HUES48 (cell line): ENCODE results near the gene TNK1.
"Not testable (repeated sequence)": the region's sequence is repeated elsewhere in the genome, so short reads cannot be mapped to it uniquely, and the experiment has no call there.

ENCODE experiments used
- H3K27ac ChIP-seq: one replicate; pipeline ENCODE4 v1.7.0; 2013; ENCODE audit warnings: low read depth, low read length, inconsistent platforms
- H3K27me3 ChIP-seq: 2 replicates; pipeline ENCODE4 v1.6.1; 2013; ENCODE audit warnings: mild to moderate bottlenecking, low read length; ENCODE audit not compliant: control insufficient read depth, insufficient read depth
- H3K36me3 ChIP-seq: 2 replicates; pipeline ENCODE4 v1.6.1; 2013; ENCODE audit warnings: low read length; ENCODE audit not compliant: control insufficient read depth, insufficient read depth
- H3K4me1 ChIP-seq: 2 replicates; pipeline ENCODE4 v1.6.1; 2013; ENCODE audit warnings: mild to moderate bottlenecking, low read length; ENCODE audit not compliant: control insufficient read depth, insufficient read depth
- H3K4me3 ChIP-seq: 2 replicates; pipeline ENCODE4 v1.5.1; 2013; ENCODE audit warnings: mild to moderate bottlenecking, low read depth, low read length
- H3K9ac ChIP-seq: 2 replicates; pipeline ENCODE4 v1.6.1; 2013; ENCODE audit warnings: mild to moderate bottlenecking, low read depth, low read length, moderate library complexity
- H3K9me3 ChIP-seq: 2 replicates; pipeline ENCODE4 v1.6.1; 2013; ENCODE audit warnings: low read length; ENCODE audit not compliant: control insufficient read depth, insufficient read depth

Gene TNK1

GRCh38 chr17:7356072-7356549 is 24.8 kb upstream of the TNK1 start:
- Histone ChIP-seq H3K27me3 (no peaks in the 10 kb centered on the region; the same call in 1 of the 2 replicates), H3K4me1 (peaks cover 5% of the 10 kb centered on the region; the same call in 1 of the 2 replicates), H3K27ac (no peak overlapping the region), H3K4me3 (peak overlapping the region; percentile 49), H3K36me3 (no peaks in the 10 kb centered on the region), H3K9me3 (no peaks in the 10 kb centered on the region), H3K9ac (no peak overlapping the region)

GRCh38 chr17:7356756-7357155 is 24.1 kb upstream of the TNK1 start:
- Histone ChIP-seq H3K9me3 (no peaks in the 10 kb centered on the region), H3K4me3 (0 out of 2 replicates have a peak overlapping the region, but pooled peaks have one; percentile 49), H3K27ac (no peak overlapping the region), H3K27me3 (no peaks in the 10 kb centered on the region), H3K9ac (no peak overlapping the region), H3K4me1 (peaks cover 5% of the 10 kb centered on the region; the same call in 1 of the 2 replicates), H3K36me3 (no peaks in the 10 kb centered on the region)

GRCh38 chr17:7357381-7357780 is 23.5 kb upstream of the TNK1 start:
- peaks cover 5% of the 10 kb centered on the region; the same call in 1 of the 2 replicates for H3K4me1 ChIP-seq
- no peak overlapping the region for H3K4me3 ChIP-seq
- no peaks in the 10 kb centered on the region for H3K9me3 ChIP-seq
- H3K27ac ChIP-seq: no peak overlapping the region
- no peaks in the 10 kb centered on the region for H3K36me3 ChIP-seq
- H3K9ac ChIP-seq: no peak overlapping the region
- H3K27me3 ChIP-seq: no peaks in the 10 kb centered on the region

GRCh38 chr17:7361906-7362305 is 19.0 kb upstream of the TNK1 start:
- no peaks in the 10 kb centered on the region for H3K9me3 ChIP-seq
- no peak overlapping the region for H3K27ac ChIP-seq
- H3K27me3 ChIP-seq: no peaks in the 10 kb centered on the region
- H3K36me3 ChIP-seq: no peaks in the 10 kb centered on the region
- H3K9ac ChIP-seq: no peak overlapping the region
- no peaks in the 10 kb centered on the region for H3K4me1 ChIP-seq
- H3K4me3 ChIP-seq: no peak overlapping the region

GRCh38 chr17:7363311-7363710 is 17.6 kb upstream of the TNK1 start:
- Histone ChIP-seq H3K9ac (no peak overlapping the region), H3K9me3 (no peaks in the 10 kb centered on the region), H3K4me1 (peaks cover 2% of the 10 kb centered on the region), H3K4me3 (no peak overlapping the region), H3K36me3 (no peaks in the 10 kb centered on the region), H3K27me3 (no peaks in the 10 kb centered on the region), H3K27ac (no peak overlapping the region)

GRCh38 chr17:7365963-7366362 is 14.9 kb upstream of the TNK1 start:
- H3K4me3 ChIP-seq, H3K27ac ChIP-seq, H3K9ac ChIP-seq, H3K36me3 ChIP-seq, H3K27me3 ChIP-seq, H3K4me1 ChIP-seq, H3K9me3 ChIP-seq: not testable (repeated sequence)

GRCh38 chr17:7367083-7367482 is 13.8 kb upstream of the TNK1 start:
- Histone ChIP-seq H3K4me3 (no peak overlapping the region), H3K9ac (no peak overlapping the region), H3K36me3 (no peaks in the 10 kb centered on the region), H3K4me1 (peaks cover 4% of the 10 kb centered on the region), H3K27ac (no peak overlapping the region), H3K9me3 (no peaks in the 10 kb centered on the region), H3K27me3 (no peaks in the 10 kb centered on the region)

- H3K9ac ChIP-seq: no peak overlapping the region
- no peak overlapping the region for H3K4me3 ChIP-seq
- H3K9me3 ChIP-seq: no peaks in the 10 kb centered on the region
- H3K27me3 ChIP-seq: no peaks in the 10 kb centered on the region
- H3K27ac ChIP-seq: no peak overlapping the region
- no peaks in the 10 kb centered on the region for H3K36me3 ChIP-seq
- peaks cover 4% of the 10 kb centered on the region for H3K4me1 ChIP-seq
These were observed 12.8 kb upstream of the TNK1 start for GRCh38 chr17:7367918-7368598.

- not testable (repeated sequence) for H3K9ac ChIP-seq, H3K36me3 ChIP-seq, H3K27ac ChIP-seq, H3K9me3 ChIP-seq, H3K27me3 ChIP-seq, H3K4me1 ChIP-seq, H3K4me3 ChIP-seq
These were observed 12.3 kb upstream of the TNK1 start for GRCh38 chr17:7368599-7368994.

GRCh38 chr17:7369825-7370224 is 11.1 kb upstream of the TNK1 start:
- Histone ChIP-seq H3K9me3 (no peaks in the 10 kb centered on the region), H3K4me1 (peaks cover 4% of the 10 kb centered on the region), H3K4me3 (no peak overlapping the region), H3K27ac (no peak overlapping the region), H3K27me3 (no peaks in the 10 kb centered on the region), H3K9ac (no peak overlapping the region), H3K36me3 (no peaks in the 10 kb centered on the region)

GRCh38 chr17:7370853-7371252 is 10.0 kb upstream of the TNK1 start:
- Histone ChIP-seq H3K9ac (no peak overlapping the region), H3K9me3 (no peaks in the 10 kb centered on the region), H3K36me3 (no peaks in the 10 kb centered on the region)

More at GRCh38 chr17:7370853-7371252, 10.0 kb upstream of the TNK1 start:
- Histone ChIP-seq H3K4me1 (peaks cover 4% of the 10 kb centered on the region), H3K4me3 (no peak overlapping the region), H3K27ac (no peak overlapping the region), H3K27me3 (no peaks in the 10 kb centered on the region)
